ENCODE data around the gene SLC19A3.
"Not testable (repeated sequence)": the region's sequence is repeated elsewhere in the genome, so short reads cannot be mapped to it uniquely, and the experiment has no call there.

Gene SLC19A3

GRCh38 chr2:227671170-227671905, 46.5 kb downstream of the SLC19A3 start:
- Histone ChIP-seq H3K36me3 (ENCODE audit: control insufficient read depth in 2 of 2, insufficient read depth in 1 of 2, low read length in 2 of 2) (no peaks in the 10 kb centered on the region), H3K27ac (ENCODE audit: extremely low read depth, low read depth, low read length) (no peak overlapping the region), H3K4me3 (ENCODE audit: low read depth, low read length) (no peak overlapping the region), H3K4me1 (ENCODE audit: control insufficient read depth, insufficient read depth, low read length) (no peaks in the 10 kb centered on the region), H3K9me3 (ENCODE audit: control insufficient read depth, insufficient read depth, low read depth, low read length) (no peaks in the 10 kb centered on the region)
- CTCF ChIA-PET: interaction anchor here (1.6 to 1.9 kb wide), 3 partner anchors 13 to 95 kb away, joined by 6 to 10 read pairs (median 9); no protein-coding TSS in a partner anchor
- POLR2A ChIA-PET: no interaction called here
- TF ChIP-seq ZNF140 (tag by site-specific recombination; IDR thresholded peaks at IDR 0.05): no peak
- no peak for TF ChIP-seq ZNF621 (tag by site-specific recombination; IDR thresholded peaks at IDR 0.05)
- TF ChIP-seq SETDB1 (IDR thresholded peaks at IDR 0.05; ENCODE audit: insufficient read length, low read length): no peak
- no peak for TF ChIP-seq KLF1 (tag by site-specific recombination; IDR thresholded peaks at IDR 0.05)
- no peak for TF ChIP-seq EGR2 (tag by site-specific recombination; IDR thresholded peaks at IDR 0.05; ENCODE audit: low read depth)
- TF ChIP-seq ZNF555 (tag by site-specific recombination; conservative IDR thresholded peaks at IDR 0.05): no peak
- no peak for TF ChIP-seq ZIC2 (tag by site-specific recombination; IDR thresholded peaks at IDR 0.05)
- no peak for TF ChIP-seq KLF10 (tag by site-specific recombination; IDR thresholded peaks at IDR 0.05)
- no peak for TF ChIP-seq ZNF202 (tag by site-specific recombination; IDR thresholded peaks at IDR 0.05; ENCODE audit: borderline replicate concordance)
- no peak for TF ChIP-seq ZNF549 (tag by site-specific recombination; IDR thresholded peaks at IDR 0.05)
- TF ChIP-seq PRDM1 (tag by site-specific recombination; IDR thresholded peaks at IDR 0.05): no peak
- TF ChIP-seq GLI4 (tag by site-specific recombination; IDR thresholded peaks at IDR 0.05): no peak
- no peak for TF ChIP-seq ZSCAN5A (tag by site-specific recombination; IDR thresholded peaks at IDR 0.05)
- no peak for TF ChIP-seq ZNF624 (tag by site-specific recombination; IDR thresholded peaks at IDR 0.05)
- TF ChIP-seq ZNF692 (tag by site-specific recombination; IDR thresholded peaks at IDR 0.05): no peak
- TF ChIP-seq ZNF37A (tag by site-specific recombination; IDR thresholded peaks at IDR 0.05): no peak
- TF ChIP-seq MEIS1 (CRISPR knock-in tag; IDR thresholded peaks at IDR 0.05; ENCODE audit: borderline replicate concordance): no peak
- no peak for TF ChIP-seq ZNF521 (tag by site-specific recombination; IDR thresholded peaks at IDR 0.05)
- TF ChIP-seq IKZF3 (tag by site-specific recombination; IDR thresholded peaks at IDR 0.05): no peak
- TF ChIP-seq GLI2 (tag by site-specific recombination; IDR thresholded peaks at IDR 0.05; ENCODE audit: borderline replicate concordance, low read depth): no peak

- H3K36me3 ChIP-seq (ENCODE audit: control insufficient read depth in 2 of 2, insufficient read depth in 1 of 2, low read length in 2 of 2); H3K9me3 ChIP-seq (ENCODE audit: control insufficient read depth, insufficient read depth, low read depth, low read length); POLR2A ChIA-PET; H3K27ac ChIP-seq (ENCODE audit: extremely low read depth, low read depth, low read length); H3K4me3 ChIP-seq (ENCODE audit: low read depth, low read length); H3K4me1 ChIP-seq (ENCODE audit: control insufficient read depth, insufficient read depth, low read length): not testable (repeated sequence)
- CTCF ChIA-PET: interaction anchor here (1.0 kb wide), 1 partner anchor 219 kb away, joined by 5 read pairs; no protein-coding TSS in a partner anchor
Measured at GRCh38 chr2:227666631-227667170, 51.1 kb downstream of the SLC19A3 start, which contains the start of gene SCYGR5. TSS of gene SCYGR5 (plus strand) at chr2:227666804. CDS start at chr2:227666804, 0 bp downstream.
